ENCODE results near the gene AK8. TPM values are rescaled to one million over a fixed set of nuclear protein-coding genes. Genes with fewer than 3 reads are reported as not detected.
A peak's percentile ranks its signal among the peaks of the same experiment; 100 is the strongest.

Gene AK8
- total RNA-seq, 6 experiments from 2014 or later, result 0.07 to 0.24 (median 0.12) TPM; not detected in 1

DNA sequence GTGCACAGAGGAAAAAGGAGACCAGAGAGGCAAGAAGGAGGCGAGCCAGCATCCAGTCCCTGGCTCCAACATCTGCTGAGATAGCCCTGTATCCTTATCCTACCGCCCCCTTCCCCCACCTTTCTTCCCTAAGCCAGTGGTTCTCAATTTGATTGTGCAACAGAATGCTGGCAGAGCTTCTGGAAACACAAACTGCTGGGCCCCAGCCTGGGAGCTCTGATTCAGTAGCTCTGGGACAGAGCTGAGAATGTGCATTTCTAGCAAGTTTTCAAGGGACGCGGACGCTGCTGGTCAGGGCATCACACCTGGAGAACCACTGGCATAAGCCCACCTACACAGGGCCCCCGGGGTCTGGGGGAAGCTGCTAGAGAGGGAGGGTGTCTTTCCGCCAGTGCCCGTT is 21.1 kb downstream of the AK8 start:
- no peaks in the 10 kb centered on the region for H3K36me3 Mint-ChIP-seq (ENCODE audit: low read depth)
- peaks cover 53% of the 10 kb centered on the region for H3K27me3 Mint-ChIP-seq (ENCODE audit: insufficient read depth)
- peak; percentile 24 for DNase-seq
- H3K4me1 Mint-ChIP-seq (ENCODE audit: low read depth), result no peaks in the 10 kb centered on the region
- no peak for TF ChIP-seq CTCF (IDR thresholded peaks at IDR 0.05)
- H3K9me3 Mint-ChIP-seq, result no peaks in the 10 kb centered on the region
- H3K27ac Mint-ChIP-seq, result no peak overlapping the region
- no peak overlapping the region for H3K4me3 Mint-ChIP-seq

DNA sequence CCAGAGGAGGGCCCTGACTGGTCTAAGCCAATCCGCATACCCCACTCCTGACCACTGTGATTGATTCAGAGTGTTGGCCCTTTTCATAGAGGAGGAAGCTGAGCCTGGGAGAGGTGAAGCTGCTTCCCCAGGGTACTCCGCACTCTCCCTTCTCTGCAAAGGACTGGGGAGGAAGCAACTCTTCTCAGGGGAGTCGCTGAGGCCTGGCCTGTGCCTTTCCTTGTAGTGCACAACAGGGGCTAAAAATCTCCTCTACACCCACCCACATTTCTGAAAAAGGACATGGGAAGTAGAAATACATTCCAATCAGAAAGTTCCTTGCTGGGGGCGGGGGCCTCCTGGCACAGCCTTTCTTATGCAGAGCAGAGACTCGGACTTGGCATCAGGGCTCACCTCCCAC is 22.2 kb downstream of the AK8 start:
- no peak overlapping the region for H3K27ac Mint-ChIP-seq
- TF ChIP-seq CTCF (IDR thresholded peaks at IDR 0.05), result no peak
- no peak overlapping the region for H3K4me3 Mint-ChIP-seq
- peaks cover 49% of the 10 kb centered on the region for H3K27me3 Mint-ChIP-seq (ENCODE audit: insufficient read depth)
- DNase-seq, result no peak
- no peaks in the 10 kb centered on the region for H3K9me3 Mint-ChIP-seq
- no peaks in the 10 kb centered on the region for H3K36me3 Mint-ChIP-seq (ENCODE audit: low read depth)
- H3K4me1 Mint-ChIP-seq (ENCODE audit: low read depth), result no peaks in the 10 kb centered on the region

GRCh38 chr9:132854832-132855231 is 23.3 kb downstream of the AK8 start:
- H3K4me3 Mint-ChIP-seq, result no peak overlapping the region
- H3K27ac Mint-ChIP-seq, result no peak overlapping the region
- no peak for TF ChIP-seq CTCF (IDR thresholded peaks at IDR 0.05)
- no peaks in the 10 kb centered on the region for H3K9me3 Mint-ChIP-seq
- H3K4me1 Mint-ChIP-seq (ENCODE audit: low read depth), result no peaks in the 10 kb centered on the region
- no peaks in the 10 kb centered on the region for H3K36me3 Mint-ChIP-seq (ENCODE audit: low read depth)
- no peak for DNase-seq
- H3K27me3 Mint-ChIP-seq (ENCODE audit: insufficient read depth), result peaks cover 42% of the 10 kb centered on the region

DNA sequence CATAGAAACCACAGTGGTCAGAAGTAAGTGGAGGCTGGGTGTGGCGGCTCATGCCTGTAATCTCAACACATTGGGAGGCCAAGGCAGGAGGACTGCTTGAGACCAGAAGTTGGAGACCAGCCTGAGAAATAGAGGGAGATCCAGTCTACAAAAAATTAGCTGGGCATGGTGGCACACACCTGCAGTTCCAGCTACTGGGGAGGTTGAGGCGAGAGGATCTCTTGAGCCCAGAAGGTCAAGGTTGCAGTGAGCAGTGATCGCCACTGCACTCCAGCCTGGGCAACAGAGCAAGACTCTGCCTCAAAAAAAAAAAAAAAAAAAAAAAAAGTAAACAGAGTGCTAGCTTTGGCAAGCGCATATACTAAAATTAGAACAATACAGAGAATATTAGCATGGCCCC is 24.6 kb downstream of the AK8 start:
- no peaks in the 10 kb centered on the region for H3K36me3 Mint-ChIP-seq (ENCODE audit: low read depth)
- no peaks in the 10 kb centered on the region for H3K9me3 Mint-ChIP-seq
- TF ChIP-seq CTCF (IDR thresholded peaks at IDR 0.05), result no peak
- DNase-seq, result no peak
- no peaks in the 10 kb centered on the region for H3K4me1 Mint-ChIP-seq (ENCODE audit: low read depth)
- H3K27me3 Mint-ChIP-seq (ENCODE audit: insufficient read depth), result peaks cover 31% of the 10 kb centered on the region
- no peak overlapping the region for H3K4me3 Mint-ChIP-seq
- H3K27ac Mint-ChIP-seq, result no peak overlapping the region

- Mint-ChIP-seq H3K4me1 (ENCODE audit: low read depth) (no peaks in the 10 kb centered on the region), H3K4me3 (no peak overlapping the region), H3K27ac (no peak overlapping the region), H3K36me3 (ENCODE audit: low read depth) (no peaks in the 10 kb centered on the region), H3K27me3 (ENCODE audit: insufficient read depth) (peaks cover 27% of the 10 kb centered on the region), H3K9me3 (no peaks in the 10 kb centered on the region)
- no peak for DNase-seq
- TF ChIP-seq CTCF (IDR thresholded peaks at IDR 0.05), result no peak
These were observed 28.8 kb downstream of the AK8 start for GRCh38 chr9:132849185-132849706.
